Mesothelial cell of epicardium (in vitro differentiated cells): Measurements from ENCODE around the gene SIX6. TPM values are rescaled to one million over a fixed set of nuclear protein-coding genes. Genes with fewer than 3 reads are reported as not detected.

Source experiments
- DNase-seq, 2 experiments: peaks; one replicate each; pipeline ENCODE4 v3.0.0; 2021; ENCODE audit warnings: low spot score in 2 of 2; ENCODE audit not compliant: unreplicated experiment in 2 of 2
- H3K27ac Mint-ChIP-seq: 2 replicates; pipeline ENCODE4 v1.8.0; 2021; ENCODE audit warnings: mixed read lengths
- H3K27me3 Mint-ChIP-seq: 2 replicates; pipeline ENCODE4 v1.8.0; 2021; ENCODE audit warnings: low read depth, mixed read lengths
- H3K36me3 Mint-ChIP-seq: 2 replicates; pipeline ENCODE4 v1.8.0; 2021; ENCODE audit warnings: mixed read lengths
- H3K4me1 Mint-ChIP-seq: 2 replicates; pipeline ENCODE4 v1.8.0; 2021; ENCODE audit warnings: mixed read lengths
- H3K4me3 Mint-ChIP-seq: 2 replicates; pipeline ENCODE4 v1.8.0; 2021; ENCODE audit warnings: mild to moderate bottlenecking, moderate library complexity, mixed read lengths
- H3K9me3 Mint-ChIP-seq: 2 replicates; pipeline ENCODE4 v1.8.0; 2021; ENCODE audit warnings: mixed read lengths
- total RNA-seq: library from RNA; stranded (reverse); gene quantifications from 3 replicates; pipeline ENCODE4 v1.2.1, GENCODE V29; 2021
- TF ChIP-seq, protein P1 (sequence below): fragments of 200-600 bp; sonication (generic); IDR thresholded peaks from one replicate; pipeline ENCODE4 v1.5.0; 2021; ENCODE audit warnings: antibody characterized with exemption; ENCODE audit not compliant: unreplicated experiment

The SIX6 gene
- total RNA-seq, 1 donor from 2014 or later, result not detected

DNA sequence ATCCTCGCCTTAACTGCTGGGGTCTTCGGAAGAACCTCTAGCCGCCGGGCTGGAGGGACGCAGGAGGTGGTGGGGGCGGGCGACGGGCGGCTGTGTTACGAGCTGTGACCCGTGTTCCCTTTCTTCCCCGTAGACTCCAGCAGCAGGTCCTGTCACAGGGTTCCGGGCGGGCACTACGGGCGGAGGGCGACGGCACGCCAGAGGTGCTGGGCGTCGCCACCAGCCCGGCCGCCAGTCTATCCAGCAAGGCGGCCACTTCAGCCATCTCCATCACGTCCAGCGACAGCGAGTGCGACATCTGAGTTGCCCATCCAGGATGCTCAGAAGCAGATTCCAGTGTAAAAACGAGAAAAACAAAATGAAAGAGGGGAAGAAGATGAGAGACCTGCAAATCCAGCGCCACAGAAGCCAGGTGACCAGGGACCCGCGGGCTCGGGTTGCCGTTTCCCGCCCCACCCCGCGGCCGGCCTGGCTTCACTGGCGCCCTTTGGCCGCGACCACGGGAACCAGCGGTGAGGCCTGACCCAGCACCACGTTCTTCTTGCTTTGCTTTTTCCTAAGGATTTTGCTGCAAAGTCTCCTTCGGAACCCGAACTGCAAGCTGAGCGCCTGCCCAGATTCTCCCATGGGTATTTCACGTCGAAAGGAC lies 2.1 kb downstream of the SIX6 start:
- Mint-ChIP-seq H3K4me3 (no peak overlapping the region), H3K9me3 (no peaks in the 10 kb centered on the region), H3K4me1 (peaks cover 3% of the 10 kb centered on the region), H3K36me3 (no peaks in the 10 kb centered on the region), H3K27me3 (peaks cover 99% of the 10 kb centered on the region), H3K27ac (no peak overlapping the region)
- TF ChIP-seq, protein P1, sequence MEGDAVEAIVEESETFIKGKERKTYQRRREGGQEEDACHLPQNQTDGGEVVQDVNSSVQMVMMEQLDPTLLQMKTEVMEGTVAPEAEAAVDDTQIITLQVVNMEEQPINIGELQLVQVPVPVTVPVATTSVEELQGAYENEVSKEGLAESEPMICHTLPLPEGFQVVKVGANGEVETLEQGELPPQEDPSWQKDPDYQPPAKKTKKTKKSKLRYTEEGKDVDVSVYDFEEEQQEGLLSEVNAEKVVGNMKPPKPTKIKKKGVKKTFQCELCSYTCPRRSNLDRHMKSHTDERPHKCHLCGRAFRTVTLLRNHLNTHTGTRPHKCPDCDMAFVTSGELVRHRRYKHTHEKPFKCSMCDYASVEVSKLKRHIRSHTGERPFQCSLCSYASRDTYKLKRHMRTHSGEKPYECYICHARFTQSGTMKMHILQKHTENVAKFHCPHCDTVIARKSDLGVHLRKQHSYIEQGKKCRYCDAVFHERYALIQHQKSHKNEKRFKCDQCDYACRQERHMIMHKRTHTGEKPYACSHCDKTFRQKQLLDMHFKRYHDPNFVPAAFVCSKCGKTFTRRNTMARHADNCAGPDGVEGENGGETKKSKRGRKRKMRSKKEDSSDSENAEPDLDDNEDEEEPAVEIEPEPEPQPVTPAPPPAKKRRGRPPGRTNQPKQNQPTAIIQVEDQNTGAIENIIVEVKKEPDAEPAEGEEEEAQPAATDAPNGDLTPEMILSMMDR, result no peak
- no peak for DNase-seq

DNA sequence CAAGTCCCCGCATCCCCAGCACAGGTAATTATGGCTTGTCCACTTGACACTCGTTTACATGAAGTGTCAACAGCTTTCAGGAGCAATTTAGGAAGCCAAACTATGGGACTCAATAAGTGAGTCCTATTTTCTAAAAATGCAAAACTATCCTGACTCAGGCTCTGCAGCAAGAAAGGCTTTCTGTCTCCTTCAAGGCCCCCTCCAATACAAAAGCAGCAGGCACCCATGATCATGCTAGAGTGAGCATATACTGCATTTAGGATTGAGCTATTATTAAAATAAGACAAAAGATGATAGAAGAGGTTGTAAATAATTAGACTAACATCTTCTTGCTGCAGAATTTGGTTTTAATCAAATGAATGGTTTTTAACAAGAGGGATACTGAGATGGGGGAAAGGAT lies 3.2 kb downstream of the SIX6 start:
- Mint-ChIP-seq H3K27ac (no peak overlapping the region), H3K4me1 (peaks cover 3% of the 10 kb centered on the region), H3K27me3 (peaks cover 99% of the 10 kb centered on the region), H3K9me3 (no peaks in the 10 kb centered on the region), H3K36me3 (no peaks in the 10 kb centered on the region), H3K4me3 (no peak overlapping the region)
- DNase-seq, result no peak
- TF ChIP-seq, protein P1, result no peak

DNA sequence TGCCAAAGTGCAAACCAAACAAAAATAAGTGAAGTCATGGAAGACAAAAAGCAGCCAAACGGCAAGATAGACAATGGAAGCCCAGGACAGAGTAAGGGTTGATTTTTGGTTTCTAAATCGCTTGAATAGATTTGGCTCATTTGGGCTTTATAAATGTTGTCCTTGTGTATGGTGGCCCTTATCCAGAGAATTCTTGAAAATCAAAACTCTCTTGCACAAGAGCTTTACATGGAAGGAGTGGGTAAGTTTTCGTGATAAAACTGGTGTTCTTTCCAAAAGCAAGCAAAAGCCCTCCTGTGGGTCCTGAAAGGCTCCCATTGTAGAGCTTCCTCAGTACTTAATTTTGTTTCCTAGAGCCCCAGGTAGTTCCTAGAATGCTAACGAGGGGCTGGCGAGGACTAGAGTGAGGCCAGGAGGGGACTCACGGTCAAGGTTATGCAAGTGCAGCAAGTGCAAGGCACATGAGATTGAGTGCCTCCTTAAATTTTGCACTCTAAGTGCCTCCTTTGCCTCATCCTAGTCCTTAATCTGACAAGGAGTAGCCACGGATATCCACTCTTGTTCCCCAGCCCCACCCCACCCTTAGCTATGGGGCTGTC lies 4.1 kb downstream of the SIX6 start:
- no peak overlapping the region for H3K27ac Mint-ChIP-seq
- H3K9me3 Mint-ChIP-seq, result no peaks in the 10 kb centered on the region
- H3K27me3 Mint-ChIP-seq, result peaks cover 99% of the 10 kb centered on the region
- peaks cover 3% of the 10 kb centered on the region for H3K4me1 Mint-ChIP-seq
- H3K4me3 Mint-ChIP-seq, result no peak overlapping the region
- no peaks in the 10 kb centered on the region for H3K36me3 Mint-ChIP-seq
- DNase-seq, result no peak
- TF ChIP-seq, protein P1, result no peak

DNA sequence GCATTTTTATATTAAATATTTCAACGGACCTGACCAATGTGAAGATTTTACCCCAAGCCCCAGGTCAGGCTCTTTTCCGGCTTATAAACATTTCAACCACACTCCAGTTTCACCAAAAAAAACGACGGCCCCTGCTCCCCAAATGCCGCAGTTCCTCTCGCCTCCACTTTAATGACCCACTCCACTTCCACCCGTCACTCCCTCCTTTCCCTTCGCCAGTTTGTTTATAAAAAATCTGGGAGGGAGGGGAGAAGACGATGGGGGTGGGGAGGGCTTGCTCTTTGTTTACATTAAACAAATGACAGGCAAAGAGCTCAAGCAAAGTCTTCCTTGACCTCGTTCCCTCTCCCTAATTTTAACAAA lies 5.4 kb downstream of the SIX6 start:
- no peak for DNase-seq
- Mint-ChIP-seq H3K9me3 (no peaks in the 10 kb centered on the region), H3K4me3 (peak overlapping the region; percentile 60), H3K4me1 (peaks cover 2% of the 10 kb centered on the region), H3K36me3 (no peaks in the 10 kb centered on the region), H3K27me3 (peaks cover 99% of the 10 kb centered on the region), H3K27ac (no peak overlapping the region)
- TF ChIP-seq, protein P1, result no peak

DNA sequence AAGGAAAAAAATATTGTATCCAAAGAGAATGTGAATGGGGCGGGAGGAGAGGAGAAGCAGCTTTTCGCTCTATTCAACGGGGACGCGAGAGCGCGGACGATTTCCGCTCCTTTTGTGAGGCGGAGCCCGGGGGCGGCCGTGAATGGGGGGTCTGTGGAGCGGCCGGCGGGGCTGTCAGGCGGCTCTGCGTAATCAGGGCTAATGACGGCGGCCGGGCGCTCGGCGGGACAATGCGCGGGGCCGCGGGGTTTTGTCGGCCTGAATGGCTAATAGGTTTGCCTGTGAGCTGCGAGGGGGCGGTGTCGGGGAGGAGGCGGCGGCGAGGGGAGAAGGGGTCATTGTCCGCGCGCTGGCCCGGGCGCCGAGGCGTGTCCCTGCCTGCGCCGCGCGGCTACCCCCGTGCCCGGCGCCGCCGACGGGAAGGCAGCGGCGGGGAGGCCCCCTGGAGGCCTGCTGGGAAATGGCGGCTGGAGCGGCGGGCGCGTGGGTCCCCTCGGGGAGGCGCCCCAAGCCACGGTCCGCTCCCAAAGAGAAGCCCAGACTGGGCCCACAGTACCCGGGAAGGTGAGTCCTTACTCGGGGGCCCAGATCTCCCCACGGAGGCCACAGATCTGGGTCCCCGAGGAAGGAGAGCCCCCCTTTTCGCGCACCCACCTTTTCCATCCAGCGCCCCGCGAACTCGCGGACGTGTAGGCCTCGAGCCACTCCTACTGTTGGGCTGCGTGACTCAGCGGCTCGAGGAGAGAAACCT lies 6.0 kb downstream of the SIX6 start:
- H3K4me3 Mint-ChIP-seq, result peak overlapping the region; percentile 60

More for the DNA sequence above, 6.0 kb downstream of the SIX6 start:
- Mint-ChIP-seq H3K4me1 (no peaks in the 10 kb centered on the region), H3K9me3 (no peaks in the 10 kb centered on the region), H3K36me3 (no peaks in the 10 kb centered on the region), H3K27me3 (peaks cover 99% of the 10 kb centered on the region), H3K27ac (no peak overlapping the region)
- TF ChIP-seq, protein P1, result peak; percentile 56
- DNase-seq, result peak in 1 of 2 experiments; percentile 52
